Stimulated activated CD8-positive, alpha-beta memory T cell treated with anti-CD3 and anti-CD28 coated beads, Interleukin-12 subunit alpha, Interleukin-12 subunit beta, amount 100 ng/mL, for 1 hour (primary cell): ENCODE data around the gene A1BG.

ENCODE experiments used
- DNase-seq: peaks from one replicate; pipeline ENCODE4 v3.0.0-alpha.2; 2020; ENCODE audit warnings: low read depth

The A1BG gene

GRCh38 chr19:58296104-58296503 lies 57.2 kb downstream of the A1BG start:
- no peak for DNase-seq
